GM10266 (cell line): Measurements from ENCODE around the gene HOXC11.

Experiments used
- DNase-seq: peaks from one replicate; pipeline ENCODE4 v3.0.0; 2012; ENCODE audit errors: extremely low spot score
- CTCF ChIP-seq: IDR thresholded peaks from 2 replicates; pipeline ENCODE4 v1.5.1; 2012; ENCODE audit warnings: mild to moderate bottlenecking, low read depth; ENCODE audit not compliant: control insufficient read depth, insufficient read depth; ENCODE audit errors: missing control alignments

Gene HOXC11

GRCh38 chr12:53972722-53973235 is at the start of gene HOXC11:
Gene HOXC11 (plus strand): TSS chr12:53973126. CDS start chr12:53973242, 116 bp downstream.
- no peak for DNase-seq
- TF ChIP-seq CTCF, result no peak

- no peak for TF ChIP-seq CTCF
- no peak for DNase-seq
Measured at GRCh38 chr12:53924521-53925405, 48.2 kb upstream of the HOXC11 start.

- DNase-seq, result no peak
- no peak for TF ChIP-seq CTCF
Measured at GRCh38 chr12:53927220-53928029, 45.5 kb upstream of the HOXC11 start.

GRCh38 chr12:53928054-53928835 is 44.7 kb upstream of the HOXC11 start:
- TF ChIP-seq CTCF, result no peak

GRCh38 chr12:53929527-53929926 is 43.4 kb upstream of the HOXC11 start:
- no peak for DNase-seq
- no peak for TF ChIP-seq CTCF

More at GRCh38 chr12:53928054-53928835, 44.7 kb upstream of the HOXC11 start:
- no peak for DNase-seq

- no peak for DNase-seq
- no peak for TF ChIP-seq CTCF
Measured at GRCh38 chr12:53930591-53931255, 42.2 kb upstream of the HOXC11 start.
